Stimulated activated CD8-positive, alpha-beta memory T cell treated with anti-CD3 and anti-CD28 coated beads, Interleukin-12 subunit alpha, Interleukin-12 subunit beta, amount 100 ng/mL, for 24 hours (primary cell): ENCODE data around the gene DCTN1.
"Not testable (repeated sequence)": the region's sequence is repeated elsewhere in the genome, so short reads cannot be mapped to it uniquely, and the experiment has no call there.

Source experiments
- DNase-seq: peaks from one replicate; pipeline ENCODE4 v3.0.0-alpha.2; 2020; ENCODE audit errors: extremely low read depth

The DCTN1 gene

DNA sequence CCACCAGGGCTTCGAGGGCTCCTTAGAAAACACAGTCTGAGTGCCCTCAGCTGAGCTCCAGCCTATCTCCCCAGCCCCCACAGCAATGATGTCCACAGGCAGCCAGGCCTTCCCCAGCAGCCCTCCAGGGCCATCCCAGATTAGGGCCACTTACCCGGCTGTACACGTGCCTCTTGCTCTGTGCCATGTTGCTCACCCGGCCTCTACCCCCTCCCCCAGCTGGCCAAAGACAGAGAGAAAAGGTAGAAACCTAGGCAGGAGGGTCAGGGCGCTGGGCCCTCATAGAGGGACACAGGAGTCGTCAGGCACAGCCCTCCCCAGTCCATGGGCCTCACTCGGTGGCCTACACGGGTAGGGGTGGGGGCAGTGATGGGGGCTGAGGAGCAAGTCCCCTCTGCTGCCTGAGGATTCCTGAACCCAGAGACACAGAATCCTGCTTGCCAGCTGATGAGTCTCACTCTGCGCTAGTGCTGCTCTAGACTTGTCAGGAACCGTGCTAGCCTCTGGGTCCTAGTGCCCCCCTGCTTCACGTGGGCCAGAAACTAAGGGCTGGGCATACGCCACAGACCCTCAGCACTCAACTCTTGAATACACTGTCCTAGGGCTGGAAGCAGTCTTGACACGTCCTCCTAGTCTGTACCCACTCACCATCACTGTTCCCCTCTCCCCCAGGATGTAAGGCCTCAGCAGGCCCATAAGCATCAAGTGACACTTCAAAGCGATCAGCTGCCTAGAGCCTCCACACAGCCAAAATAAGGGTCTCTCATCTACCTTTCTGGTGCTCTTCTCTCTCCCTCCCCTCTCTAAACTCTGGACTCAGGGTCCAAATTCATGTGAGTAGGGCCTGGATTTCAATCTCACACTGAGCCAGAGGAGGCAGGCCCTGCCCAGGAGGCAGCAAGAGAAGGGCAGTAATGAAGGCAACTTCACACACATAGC lies at the start of gene DCTN1:
TSS of gene DCTN1 (minus strand) at position 461 of the 939 bp plus-strand sequence. CDS start at position 187, 274 bp downstream.
- DNase-seq, result no peak

DNA sequence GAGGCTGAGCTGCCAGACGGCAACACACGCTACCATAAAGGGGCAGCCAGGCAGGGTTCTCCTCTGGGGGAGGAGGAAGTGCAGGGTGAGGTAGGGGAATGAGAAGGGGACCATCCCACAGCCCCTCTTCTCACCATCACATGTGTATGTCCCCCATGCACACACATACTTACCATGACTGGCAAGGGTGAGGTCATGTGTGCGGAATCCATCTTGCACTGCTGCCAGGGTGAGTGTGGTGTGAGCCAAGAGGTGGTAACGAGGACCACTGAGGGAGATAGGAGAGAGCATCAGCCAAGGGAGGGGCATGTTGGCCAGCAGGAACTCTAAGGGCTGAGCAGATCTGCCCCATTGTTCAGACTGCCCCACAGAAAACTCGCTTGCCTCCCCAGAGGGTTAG lies 48.6 kb upstream of the DCTN1 start:
- DNase-seq, result no peak

DNA sequence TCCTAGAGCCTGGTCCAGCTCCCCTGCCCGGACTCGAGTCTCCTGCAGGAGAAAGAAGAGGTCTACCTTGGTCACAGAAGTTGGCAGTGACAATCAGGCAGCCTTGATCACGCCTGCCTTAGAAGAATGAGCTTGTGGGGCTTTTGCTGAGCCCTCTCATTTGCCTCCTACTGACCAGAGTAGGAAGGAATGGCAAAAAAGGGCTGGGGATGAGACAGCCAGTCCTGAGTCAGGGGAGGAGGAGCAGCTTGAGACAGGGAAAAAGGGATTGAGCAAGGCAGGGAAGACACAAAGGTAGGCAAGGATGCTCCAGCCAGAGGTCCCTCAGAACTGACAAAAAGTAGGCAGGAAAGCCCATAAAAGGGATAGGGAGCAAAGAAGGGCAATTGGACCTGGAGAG lies 47.4 kb upstream of the DCTN1 start:
- DNase-seq, result no peak

DNA sequence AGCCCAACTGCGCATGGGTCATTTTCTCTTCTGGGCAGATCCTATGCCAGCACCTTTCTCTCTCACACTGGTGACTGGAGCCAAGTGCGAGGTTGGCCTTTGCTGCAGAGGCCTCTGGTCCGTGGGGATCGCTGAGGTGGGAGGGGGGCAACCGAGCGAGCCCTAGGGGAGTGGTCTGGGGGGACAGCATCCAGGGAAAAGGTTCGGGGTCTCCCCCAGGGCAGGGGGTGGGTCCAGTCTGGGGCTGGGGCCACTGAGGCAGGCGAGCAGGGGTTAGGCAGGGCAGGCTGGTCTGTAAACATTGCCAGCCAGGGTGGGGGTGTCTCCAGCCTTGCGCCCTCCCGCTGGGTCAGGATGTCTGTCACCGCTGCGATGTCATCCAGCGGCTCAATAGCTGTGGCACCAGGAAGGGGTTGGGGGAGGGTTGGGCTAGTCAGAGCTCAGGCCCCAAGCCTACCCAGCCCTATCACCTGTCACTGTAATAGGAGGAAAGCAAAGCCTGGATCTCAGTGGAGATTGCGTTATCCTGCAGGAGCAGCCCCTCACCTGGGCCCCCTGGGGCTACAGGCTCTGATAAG lies 46.2 kb upstream of the DCTN1 start:
- DNase-seq, result no peak

DNA sequence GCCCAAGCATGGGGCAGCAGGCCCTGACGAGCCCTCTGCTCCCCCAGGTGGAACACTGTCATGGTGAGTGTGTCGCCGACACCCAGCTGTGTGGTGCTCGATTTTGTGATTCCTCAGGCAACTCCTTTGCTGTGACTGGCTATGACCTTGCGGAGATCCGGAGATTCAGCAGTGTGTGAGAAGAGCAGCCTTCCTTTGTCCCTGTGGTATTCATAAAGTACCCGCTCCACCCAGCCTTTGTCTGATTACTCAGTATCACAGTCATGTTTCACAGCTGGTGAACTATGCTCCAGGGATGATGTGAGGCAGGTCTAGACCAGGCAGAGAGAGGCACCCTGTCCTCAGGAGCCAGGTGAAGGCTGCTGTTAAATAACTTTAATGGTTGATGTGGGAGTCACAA lies 45.4 kb upstream of the DCTN1 start:
- DNase-seq, result no peak

DNA sequence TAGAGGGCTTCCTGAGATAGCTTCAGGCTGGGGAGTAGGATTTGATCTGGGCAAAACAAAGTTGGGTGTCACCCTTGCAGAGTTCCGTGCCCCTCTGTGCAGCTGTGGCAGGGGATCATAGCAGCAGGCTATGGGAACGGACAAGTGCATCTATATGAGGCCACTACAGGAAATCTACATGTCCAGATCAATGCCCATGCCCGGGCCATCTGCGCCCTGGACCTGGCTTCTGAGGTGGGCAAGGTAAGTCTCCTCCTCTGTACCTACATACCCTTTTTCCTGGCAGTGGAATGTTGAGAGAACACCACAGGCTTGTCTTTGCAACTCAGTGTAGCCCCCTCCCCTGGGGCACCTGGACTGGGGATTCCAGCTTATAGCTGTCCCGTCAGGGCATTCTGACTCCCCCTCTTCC lies 44.9 kb upstream of the DCTN1 start:
- no peak for DNase-seq

DNA sequence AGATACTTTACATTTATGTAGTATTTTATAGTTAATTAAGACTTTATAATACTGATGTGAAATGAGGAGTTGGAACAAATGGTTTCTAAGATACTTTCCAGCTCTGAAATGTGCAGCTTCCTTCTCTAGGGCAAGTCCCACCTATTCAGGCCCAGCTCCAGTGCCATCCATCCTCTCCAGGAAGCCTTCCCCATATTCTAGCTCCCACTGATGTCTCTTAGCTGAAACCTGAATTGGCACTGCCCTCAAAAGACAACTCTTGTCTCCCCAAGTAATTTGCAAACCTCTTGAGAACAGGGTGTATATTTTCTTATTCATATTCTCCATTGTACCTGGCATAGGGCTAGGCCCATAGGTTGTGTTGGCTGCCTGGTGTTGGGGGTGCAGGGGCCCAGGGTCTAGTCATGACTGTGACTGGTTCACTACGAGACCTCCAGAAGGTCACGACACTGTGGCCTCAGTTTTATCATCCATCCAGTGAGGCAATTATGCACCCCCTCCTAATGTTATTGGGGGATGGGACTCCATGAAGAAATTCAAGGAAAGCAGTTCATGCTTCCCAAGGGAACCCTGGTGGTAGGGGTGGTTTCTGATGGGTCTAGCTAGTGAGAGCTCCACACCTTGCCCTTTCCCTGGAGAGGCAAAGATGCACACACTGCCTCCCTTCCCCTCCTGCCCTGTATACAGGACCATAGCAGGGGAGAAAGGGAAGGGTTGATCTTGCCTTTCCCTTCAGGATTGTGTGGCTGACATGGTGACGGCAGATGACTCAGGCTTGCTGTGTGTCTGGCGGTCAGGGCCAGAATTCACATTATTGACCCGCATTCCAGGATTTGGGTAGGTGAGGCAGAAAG lies 44.3 kb upstream of the DCTN1 start:
- DNase-seq, result no peak

DNA sequence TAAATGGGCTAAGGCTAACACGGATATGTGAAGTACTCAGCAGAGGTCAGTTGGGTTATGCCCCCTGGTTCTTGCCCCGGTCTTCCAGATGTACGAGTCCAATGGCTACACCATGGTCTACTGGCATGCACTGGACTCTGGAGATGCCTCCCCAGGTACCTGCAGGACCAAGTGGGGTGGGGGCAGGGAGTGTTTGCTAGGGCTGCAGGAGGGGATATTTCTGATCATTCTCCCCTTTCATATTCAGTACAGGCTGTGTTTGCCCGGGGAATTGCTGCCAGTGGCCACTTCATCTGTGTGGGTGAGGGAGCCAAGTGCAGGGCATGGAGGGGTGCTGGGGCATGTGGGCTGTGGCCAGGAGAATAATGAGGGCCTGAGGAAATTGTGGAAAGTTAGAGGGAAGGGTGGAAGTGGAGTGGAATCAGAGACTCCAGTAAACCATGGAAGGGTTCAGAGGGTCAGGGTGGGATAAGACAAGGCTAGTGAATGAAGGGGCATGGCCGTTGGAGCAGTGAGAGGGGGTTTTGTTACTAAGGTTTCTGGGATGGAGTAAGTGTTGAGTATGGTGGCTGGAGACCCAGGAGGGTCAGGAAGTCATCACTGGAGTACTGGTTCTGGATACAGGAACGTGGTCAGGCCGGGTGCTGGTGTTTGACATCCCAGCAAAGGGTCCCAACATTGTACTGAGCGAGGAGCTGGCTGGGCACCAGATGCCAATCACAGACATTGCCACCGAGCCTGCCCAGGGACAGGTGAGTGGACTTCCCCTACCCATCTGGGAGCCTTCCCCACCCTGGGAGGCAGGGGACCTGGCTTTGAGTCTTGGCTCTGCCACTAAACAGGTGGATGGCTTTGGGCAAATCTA lies 43.4 kb upstream of the DCTN1 start:
- DNase-seq, result no peak

DNA sequence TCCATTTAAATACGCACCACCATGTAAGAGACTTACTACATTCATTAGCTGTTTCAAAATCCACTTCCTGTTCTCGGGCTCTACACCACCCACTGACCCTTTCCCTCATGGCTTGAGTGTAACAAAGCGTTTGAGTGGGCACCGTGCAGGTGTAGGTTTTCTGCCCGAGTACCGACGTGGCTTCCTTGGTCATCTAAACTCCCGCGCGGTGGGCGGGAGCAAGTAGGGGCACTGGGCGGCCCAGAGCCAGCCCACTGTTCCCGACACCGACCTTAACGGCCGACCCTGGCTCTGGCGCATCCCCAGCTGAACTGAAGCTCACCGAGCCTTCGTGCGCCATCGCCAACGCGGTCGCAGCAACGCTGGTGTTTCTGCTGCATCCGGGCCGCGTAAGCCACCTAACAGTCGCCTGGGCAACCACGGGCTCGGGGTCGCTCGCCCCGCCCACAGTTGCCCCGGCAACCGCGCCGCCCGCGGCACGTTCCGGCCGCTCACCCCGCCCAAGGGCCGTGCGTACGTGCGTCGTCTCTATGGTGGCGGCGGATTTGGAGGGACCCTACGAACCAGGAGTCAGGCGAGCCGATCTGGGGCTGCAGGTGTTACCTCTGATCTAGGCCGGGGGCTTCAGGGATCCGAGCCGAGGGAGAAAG lies 41.2 kb upstream of the DCTN1 start, which contains the start of the genes C2orf81 and WDR54:
TSS of gene C2orf81 (minus strand) at position 399 of the 650 bp plus-strand sequence. CDS start at position 340, 59 bp downstream.
TSS of gene WDR54 (plus strand) at position 510 of the 650 bp plus-strand sequence. CDS start 424 bp downstream, outside the sequence.
- DNase-seq, result peak; percentile 85

DNA sequence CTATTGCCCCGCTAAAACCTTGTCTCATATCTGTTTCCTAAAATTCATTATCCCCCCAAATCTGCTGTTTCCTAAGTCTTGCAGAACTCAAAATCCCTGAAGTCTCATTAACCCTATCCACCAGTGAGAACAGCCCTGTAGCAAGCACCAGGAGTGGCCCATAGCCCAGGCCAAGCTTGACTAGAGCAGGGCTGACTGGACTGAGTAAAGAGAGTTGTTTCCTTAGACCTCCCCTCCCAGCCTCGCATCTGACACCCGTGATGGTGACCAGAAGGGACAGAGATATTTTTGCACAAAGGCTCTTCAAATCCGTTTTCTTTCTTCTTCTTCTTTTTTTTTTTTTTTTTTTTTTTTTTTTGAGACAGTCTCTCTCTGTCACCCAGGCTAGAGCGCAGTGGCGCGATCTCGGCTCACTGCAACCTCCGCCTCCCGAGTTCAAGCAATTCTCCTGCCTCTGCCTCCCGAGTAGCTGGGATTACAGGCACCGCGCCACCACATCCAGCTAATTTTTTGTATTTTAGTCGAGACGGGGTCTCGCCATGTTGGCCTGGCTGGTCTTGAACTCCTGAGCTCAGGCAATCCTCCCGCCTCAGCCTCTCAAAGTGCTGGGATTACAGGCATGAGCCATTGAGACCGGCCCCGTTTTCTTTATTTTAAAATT lies 40.5 kb upstream of the DCTN1 start:
- not testable (repeated sequence) for DNase-seq

DNA sequence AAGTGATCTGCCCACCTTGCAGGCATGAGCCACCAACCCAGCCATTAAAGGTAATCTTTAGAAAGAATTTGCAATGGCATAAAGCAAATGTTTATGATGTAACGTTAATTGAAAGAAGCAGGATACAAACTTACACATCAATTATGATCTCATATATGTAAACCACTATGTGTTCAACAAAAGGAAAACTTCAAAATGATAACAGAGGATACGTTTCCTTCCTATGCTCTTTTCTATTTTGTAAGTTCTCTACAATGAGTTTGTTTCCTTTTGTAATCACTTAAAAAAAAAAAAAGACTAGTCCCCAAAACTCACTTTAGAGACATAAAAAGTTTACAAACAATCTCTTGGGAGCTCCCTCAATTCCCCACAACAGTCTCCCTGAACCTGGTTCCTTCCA lies 39.9 kb upstream of the DCTN1 start:
- DNase-seq, result no peak

DNA sequence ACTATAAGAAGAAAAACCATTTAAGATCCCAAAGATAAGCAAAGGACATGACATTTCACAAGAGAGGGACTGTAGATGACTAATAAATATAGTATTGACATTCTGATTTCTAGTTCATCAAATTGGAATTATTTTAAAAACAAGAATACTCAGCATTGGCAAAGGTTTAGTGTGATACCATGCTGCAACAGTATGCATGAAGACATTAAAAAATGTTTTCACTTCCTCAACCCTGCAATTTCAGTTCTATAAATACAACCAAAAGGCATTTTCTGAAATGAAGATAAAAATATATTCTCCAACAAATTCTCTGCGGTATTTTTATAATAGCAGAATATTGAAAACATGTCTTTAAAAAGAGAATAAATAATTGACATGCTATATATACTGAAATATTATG lies 39.2 kb upstream of the DCTN1 start:
- DNase-seq, result no peak

DNA sequence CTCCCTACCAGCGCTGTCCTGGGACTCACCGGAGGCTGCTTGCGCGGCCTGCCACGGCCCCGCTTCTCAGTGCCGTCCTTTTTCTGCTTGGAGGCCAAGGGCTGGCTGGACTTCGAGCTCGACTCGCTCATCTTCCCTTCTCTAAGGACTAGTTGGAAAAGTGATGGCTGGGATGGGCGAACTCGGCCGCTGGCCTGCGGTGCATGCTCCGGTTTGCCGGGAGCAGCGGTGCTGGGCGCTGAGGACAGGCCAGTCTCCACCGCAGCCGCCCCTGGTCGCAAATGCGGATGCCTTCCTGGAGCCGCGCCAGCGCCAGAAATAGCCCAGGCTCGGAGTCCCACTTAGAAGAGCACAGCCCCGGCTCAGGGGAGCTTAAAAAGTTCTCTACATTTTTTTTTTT lies 38.2 kb upstream of the DCTN1 start:
- no peak for DNase-seq

DNA sequence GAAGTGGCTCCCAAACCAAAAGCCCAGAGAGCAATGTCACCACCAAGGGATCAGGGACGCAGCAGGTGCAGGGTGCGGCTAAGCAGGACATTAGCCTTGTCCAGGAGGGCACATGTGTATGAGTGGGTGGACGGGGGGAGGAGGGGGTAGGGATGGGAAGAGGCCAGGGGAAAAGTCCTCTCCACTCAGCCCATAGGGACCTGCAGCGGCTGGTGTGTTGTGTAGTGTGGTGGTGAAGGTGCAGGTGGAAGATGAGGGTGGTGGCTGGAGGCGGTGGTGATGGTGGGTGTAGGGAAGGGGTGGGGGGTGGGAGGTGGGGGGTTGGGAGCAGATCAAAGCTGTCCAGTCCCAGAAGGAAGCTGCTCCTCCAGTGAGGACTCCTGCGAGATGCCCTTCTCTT lies 37.7 kb upstream of the DCTN1 start:
- DNase-seq, result no peak

DNA sequence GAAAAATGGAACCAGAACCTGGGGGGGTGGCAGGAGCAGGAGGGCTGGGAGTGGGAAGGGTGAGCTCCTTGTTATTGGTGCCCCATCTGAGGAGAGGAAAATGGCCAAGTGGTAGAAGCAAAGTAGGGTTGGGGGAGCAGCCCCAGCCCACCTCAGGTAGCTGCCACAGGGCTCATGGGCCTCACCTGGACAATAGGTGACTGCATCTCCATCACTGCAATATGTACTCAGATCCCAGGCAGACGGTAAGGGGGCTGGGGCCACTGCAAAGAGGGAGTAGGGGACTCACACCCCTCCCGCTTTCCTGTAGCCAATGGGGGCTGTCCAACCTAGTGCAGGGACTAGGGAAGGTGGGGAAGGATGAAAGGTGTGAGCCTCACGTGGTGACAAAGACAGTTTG lies 37.1 kb upstream of the DCTN1 start:
- DNase-seq, result no peak

DNA sequence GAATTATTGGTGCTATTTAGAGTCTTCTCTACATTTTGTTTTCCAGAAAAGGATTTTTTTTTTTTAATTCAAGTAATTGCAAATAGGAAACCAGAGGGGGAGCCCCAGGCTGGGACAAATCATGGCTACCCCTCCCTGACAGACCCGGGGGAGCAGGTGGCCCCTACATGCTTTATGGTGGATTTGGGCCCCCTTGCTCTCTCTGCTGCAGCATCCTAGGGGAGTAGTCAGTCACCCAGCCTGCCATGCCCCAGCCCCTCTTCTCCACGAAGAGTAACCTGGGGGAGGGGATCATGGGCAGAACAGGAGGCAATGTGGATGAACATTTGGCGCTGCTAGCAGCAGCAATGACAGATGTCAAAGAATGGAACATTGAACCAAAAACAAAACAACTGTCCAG lies 36.7 kb upstream of the DCTN1 start:
- no peak for DNase-seq

DNA sequence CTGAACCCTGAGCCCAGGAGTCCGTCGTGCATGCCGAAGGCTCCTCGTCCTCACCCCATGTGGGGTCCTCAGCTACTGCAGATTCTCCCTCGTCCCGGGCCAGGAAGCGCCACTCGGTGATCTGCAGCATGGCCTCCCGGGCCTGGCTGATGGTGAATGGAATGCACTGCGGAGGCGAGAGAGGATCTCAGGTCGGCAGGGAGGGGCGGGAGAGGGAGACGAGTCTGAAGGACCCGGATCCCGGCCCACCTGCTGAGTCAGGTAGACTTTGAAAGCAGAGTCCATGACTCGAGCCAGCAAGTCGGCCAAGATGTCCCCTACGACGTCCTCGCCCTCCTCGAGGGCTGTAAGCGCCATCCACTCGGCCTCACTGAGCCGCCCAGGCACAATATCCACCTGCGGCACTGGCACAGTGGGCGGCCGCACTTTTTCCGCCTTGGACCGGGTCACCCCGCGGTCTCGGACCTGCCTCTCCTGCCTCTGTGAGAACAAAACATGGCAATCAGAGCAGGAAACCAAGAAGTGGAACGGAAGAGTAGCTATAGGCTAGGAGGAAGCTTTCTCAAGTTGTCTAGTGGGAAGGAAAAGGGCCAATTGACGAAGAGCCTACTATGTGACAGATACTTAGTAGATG lies 35.8 kb upstream of the DCTN1 start:
- DNase-seq, result no peak

DNA sequence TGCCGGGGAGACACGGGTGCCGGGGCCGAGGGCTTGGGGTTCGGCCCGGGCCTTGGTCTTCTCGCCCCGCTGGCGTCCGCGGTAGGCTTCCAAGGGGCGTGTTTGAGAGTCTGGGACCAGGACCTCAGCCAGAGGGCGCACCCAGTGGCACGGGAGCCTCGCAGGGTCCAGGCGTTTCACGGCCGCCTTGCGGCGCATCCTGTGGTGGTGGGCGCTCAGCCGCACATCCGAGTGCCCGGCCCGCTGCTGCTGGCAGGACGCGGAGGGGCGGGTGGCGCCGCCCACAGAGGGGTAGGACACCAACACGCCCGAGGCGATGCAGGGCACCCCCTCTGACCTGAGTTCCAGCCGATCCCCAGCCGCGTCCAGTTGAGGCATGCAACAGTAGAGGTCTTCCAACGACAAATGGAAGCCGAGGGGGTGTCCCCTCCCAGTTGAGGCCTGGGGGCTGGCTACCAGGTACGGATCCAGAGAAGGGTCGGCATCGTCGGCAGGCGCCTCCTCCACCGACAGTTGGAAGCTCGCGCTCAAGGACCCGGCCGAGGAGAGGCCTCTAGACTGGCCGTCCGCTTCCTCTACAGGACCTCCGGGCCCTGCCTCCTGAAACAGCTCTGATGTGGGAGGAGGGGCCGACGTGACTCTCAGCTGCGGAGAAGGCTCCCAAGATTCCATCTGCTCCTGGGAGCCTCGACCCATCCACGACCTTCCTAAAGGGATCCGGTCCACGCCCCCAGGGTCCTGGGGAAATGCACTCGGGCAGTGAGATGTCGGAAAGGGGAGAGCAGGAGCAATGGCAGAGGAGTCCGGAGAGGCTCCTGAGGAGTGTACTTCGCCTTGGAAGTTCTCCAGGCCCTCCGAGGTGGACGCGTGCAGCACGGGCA lies 35.0 kb upstream of the DCTN1 start:
- DNase-seq, result no peak

DNA sequence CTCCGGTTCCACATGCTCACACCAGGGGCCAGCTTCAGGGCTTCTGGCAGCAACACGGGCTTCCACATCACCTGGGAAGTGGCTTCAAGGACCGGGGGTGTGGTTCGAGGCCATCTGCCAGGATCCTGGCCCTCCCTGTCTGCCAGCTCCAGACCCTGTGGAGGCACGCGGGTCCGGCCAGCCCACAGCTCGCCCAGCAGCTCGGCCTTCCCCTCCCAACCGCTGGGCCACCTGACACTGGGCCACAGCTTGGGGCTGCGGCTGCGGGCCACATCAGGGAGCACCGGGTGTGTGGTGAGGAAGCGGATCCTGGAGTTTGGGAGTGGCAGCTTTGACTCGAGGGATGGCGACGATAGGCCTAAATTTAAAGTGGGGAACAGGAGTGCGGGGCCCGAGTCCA lies 34.3 kb upstream of the DCTN1 start:
- no peak for DNase-seq
